Vagina (tissue), 2 donors: ENCODE results near the gene DDX19B. TPM values are rescaled to one million over a fixed set of nuclear protein-coding genes. Genes with fewer than 3 reads are reported as not detected.

Experiments
- DNase-seq, 2 donors: peaks; one replicate each; pipeline ENCODE4 v3.0.0-alpha.2; 2017; ENCODE audit errors: extremely low spot score in 2 of 2
- H3K27ac ChIP-seq: fragments of 200-600 bp; sonication (generic); one replicate; pipeline ENCODE4 v1.5.1; 2019
- H3K27me3 ChIP-seq: fragments of 200-600 bp; sonication (generic); one replicate; pipeline ENCODE4 v1.5.1; 2019
- H3K36me3 ChIP-seq, 2 donors: fragments of 200-600 bp; sonication (generic); one replicate each; pipeline ENCODE4 v1.5.1; 2017 to 2019
- H3K4me1 ChIP-seq: fragments of 200-600 bp; sonication (generic); one replicate; pipeline ENCODE4 v1.5.1; 2019
- H3K4me3 ChIP-seq, 2 donors: fragments of 200-600 bp; sonication (generic); 1 replicate in 1 of 2; 2 replicates in 1 of 2; pipeline ENCODE4 v1.5.1; 2016 to 2019
- H3K9me3 ChIP-seq: fragments of 200-600 bp; sonication (generic); one replicate; pipeline ENCODE4 v1.5.1; 2019
- POLR2A ChIP-seq, 2 donors: fragments of 450-650 bp; IDR thresholded peaks; one replicate each; pipeline ENCODE4 v1.6.1; 2017; ENCODE audit warnings: antibody characterized with exemption in 2 of 2, mild to moderate bottlenecking in 2 of 2, moderate library complexity in 2 of 2
- POLR2AphosphoS5 ChIP-seq, 2 donors: sonication (generic); formaldehyde crosslinking; IDR thresholded peaks; one replicate each; pipeline ENCODE4 v1.9.0; 2017; ENCODE audit warnings: antibody characterized with exemption in 2 of 2, mild to moderate bottlenecking in 2 of 2, low read depth in 1 of 2; ENCODE audit not compliant: insufficient read depth in 1 of 2
- intact Hi-C: fragments of 100-400 bp; cut with DNase I; formaldehyde crosslinking; loops from one replicate; pipeline ENCODE4 v1.15.1; 2023
- total RNA-seq: library from RNA; depleted of rRNA; stranded (reverse); fragments of >200 nt; gene quantifications from one replicate; pipeline ENCODE4 v1.2.3, GENCODE V29; 2016
- TF ChIP-seq, protein P1 (sequence below), 3 experiments: fragments of 450-650 bp in 2 of 3; fragments of 200-600 bp in 1 of 3; sonication (generic) in 1 of 3; IDR thresholded peaks; one replicate each; pipeline ENCODE4 v1.5.1; 2017 to 2019; ENCODE audit warnings: antibody characterized with exemption in 3 of 3, mild to moderate bottlenecking in 2 of 3, moderate library complexity in 2 of 3

DDX19B gene
- total RNA-seq, 1 donor from 2014 or later = 47.6 TPM

DNA sequence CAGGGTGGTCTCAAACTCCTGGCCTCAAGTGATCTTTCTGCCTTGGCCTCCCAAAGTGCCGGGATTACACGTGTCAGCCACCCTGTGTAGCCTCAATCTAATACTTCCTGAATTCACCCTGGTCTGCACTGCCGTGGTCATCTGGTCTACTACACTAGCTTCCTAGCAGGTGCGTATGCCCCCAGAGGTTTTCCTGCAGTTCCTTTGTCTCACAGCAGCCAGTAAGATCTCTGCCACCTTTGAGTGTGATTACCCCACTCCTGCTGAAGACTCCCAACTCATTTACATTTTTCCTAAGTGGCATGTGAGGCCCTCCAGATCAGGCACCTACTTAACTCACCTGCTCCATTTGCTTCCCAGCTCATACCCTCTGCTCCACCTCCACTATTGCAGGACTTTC lies 42.6 kb downstream of the DDX19B start:
- Histone ChIP-seq H3K4me3 (no peak overlapping the region), H3K36me3 (no peaks in the 10 kb centered on the region), H3K27me3 (no peaks in the 10 kb centered on the region), H3K9me3 (no peaks in the 10 kb centered on the region), H3K27ac (no peak overlapping the region), H3K4me1 (peaks cover 6% of the 10 kb centered on the region)
- DNase-seq = no peak
- TF ChIP-seq POLR2AphosphoS5 (IDR thresholded peaks at IDR 0.05; ENCODE audit: insufficient read depth in 1 of 2, low read depth in 1 of 2) (no peak), POLR2A (IDR thresholded peaks at IDR 0.05) (no peak)
- TF ChIP-seq, protein P1, sequence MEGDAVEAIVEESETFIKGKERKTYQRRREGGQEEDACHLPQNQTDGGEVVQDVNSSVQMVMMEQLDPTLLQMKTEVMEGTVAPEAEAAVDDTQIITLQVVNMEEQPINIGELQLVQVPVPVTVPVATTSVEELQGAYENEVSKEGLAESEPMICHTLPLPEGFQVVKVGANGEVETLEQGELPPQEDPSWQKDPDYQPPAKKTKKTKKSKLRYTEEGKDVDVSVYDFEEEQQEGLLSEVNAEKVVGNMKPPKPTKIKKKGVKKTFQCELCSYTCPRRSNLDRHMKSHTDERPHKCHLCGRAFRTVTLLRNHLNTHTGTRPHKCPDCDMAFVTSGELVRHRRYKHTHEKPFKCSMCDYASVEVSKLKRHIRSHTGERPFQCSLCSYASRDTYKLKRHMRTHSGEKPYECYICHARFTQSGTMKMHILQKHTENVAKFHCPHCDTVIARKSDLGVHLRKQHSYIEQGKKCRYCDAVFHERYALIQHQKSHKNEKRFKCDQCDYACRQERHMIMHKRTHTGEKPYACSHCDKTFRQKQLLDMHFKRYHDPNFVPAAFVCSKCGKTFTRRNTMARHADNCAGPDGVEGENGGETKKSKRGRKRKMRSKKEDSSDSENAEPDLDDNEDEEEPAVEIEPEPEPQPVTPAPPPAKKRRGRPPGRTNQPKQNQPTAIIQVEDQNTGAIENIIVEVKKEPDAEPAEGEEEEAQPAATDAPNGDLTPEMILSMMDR (IDR thresholded peaks at IDR 0.05) = no peak
- intact Hi-C loops = no loop called here

DNA sequence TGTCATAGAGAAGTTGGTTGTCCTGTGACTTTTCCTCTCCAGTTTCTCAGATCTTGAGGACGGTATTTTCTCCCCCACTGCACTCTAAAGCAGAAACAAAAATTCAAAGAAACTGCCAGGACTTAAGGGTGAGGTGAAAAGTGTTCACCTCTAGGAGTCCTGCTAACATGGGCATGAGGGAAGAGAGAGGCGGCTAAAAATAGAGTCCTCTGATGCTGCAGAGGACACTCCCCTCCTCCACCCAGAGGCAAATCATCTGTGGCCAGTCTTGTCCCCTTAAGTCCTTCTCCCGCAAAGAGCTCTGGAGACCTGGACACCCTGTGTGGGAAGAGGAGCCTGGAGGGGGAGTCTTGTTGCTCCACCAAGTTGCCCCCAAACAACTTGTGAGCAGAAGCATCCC lies 43.0 kb downstream of the DDX19B start:
- H3K27me3 ChIP-seq = no peaks in the 10 kb centered on the region
- DNase-seq = no peak
- intact Hi-C loops = no loop called here
- no peaks in the 10 kb centered on the region for H3K9me3 ChIP-seq
- no peak overlapping the region for H3K4me3 ChIP-seq
- no peaks in the 10 kb centered on the region for H3K36me3 ChIP-seq
- TF ChIP-seq POLR2AphosphoS5 (IDR thresholded peaks at IDR 0.05; ENCODE audit: insufficient read depth in 1 of 2, low read depth in 1 of 2) (no peak), POLR2A (IDR thresholded peaks at IDR 0.05) (no peak)
- TF ChIP-seq, protein P1 (IDR thresholded peaks at IDR 0.05) = no peak
- H3K4me1 ChIP-seq = peaks cover 6% of the 10 kb centered on the region
- H3K27ac ChIP-seq = no peak overlapping the region

DNA sequence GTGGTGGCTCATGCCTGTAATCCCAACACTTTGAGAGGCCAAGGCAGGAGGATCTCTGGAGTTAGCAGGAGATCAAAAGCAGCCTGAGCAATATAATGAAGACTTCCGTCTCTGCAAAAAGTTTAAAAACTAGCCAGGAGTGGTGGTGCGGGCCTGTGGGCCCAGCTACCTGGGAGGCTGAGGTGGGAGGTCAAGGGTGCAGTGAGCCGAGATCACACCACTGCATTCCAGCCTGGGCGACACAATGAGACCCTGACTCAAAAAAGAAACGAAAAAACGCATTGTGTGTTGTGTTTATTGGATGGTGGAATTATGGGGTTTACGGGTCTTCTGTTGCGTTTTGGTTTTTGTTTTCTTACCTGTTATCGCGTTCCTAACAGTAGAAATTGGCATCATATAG lies 46.9 kb downstream of the DDX19B start:
- TF ChIP-seq, protein P1 (IDR thresholded peaks at IDR 0.05) = no peak
- TF ChIP-seq POLR2A (IDR thresholded peaks at IDR 0.05) (no peak), POLR2AphosphoS5 (IDR thresholded peaks at IDR 0.05; ENCODE audit: insufficient read depth in 1 of 2, low read depth in 1 of 2) (no peak)
- Histone ChIP-seq H3K27ac (peak overlapping the region; percentile 60), H3K4me1 (peaks cover 16% of the 10 kb centered on the region), H3K27me3 (no peaks in the 10 kb centered on the region), H3K4me3 (peak overlapping the region; percentile 79 to 88), H3K9me3 (no peaks in the 10 kb centered on the region), H3K36me3 (peaks cover 0 to under 1% of the 10 kb centered on the region in 2 donors)
- intact Hi-C loops = no loop called here
- no peak for DNase-seq

DNA sequence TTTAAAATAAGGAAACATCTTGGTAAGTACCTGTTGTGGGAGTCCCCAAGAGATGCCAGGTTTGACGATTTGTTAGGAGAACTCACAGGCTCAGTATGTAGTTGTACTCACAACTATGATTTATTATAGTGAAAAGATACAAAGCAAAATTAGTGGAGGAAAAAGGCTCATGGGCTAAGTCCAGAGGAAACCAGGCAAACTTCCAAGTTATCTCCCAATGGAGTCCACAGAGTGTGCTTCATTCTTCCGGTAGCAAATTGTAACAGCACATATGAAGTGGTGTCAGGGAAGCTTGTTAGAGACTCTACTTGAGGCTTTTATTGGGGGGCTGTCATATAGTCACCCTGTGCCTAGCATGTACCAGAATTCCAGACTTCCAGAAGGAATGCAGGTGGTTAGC lies 50.0 kb downstream of the DDX19B start:
- no peak for DNase-seq
- H3K9me3 ChIP-seq = no peaks in the 10 kb centered on the region
- peaks cover 16% of the 10 kb centered on the region for H3K4me1 ChIP-seq
- no peaks in the 10 kb centered on the region for H3K27me3 ChIP-seq
- intact Hi-C loops = no loop called here
- H3K36me3 ChIP-seq = peaks cover 0 to 21% of the 10 kb centered on the region in 2 donors
- H3K27ac ChIP-seq = no peak overlapping the region
- no peak overlapping the region for H3K4me3 ChIP-seq
- no peak for TF ChIP-seq POLR2A (IDR thresholded peaks at IDR 0.05)
- TF ChIP-seq, protein P1 (IDR thresholded peaks at IDR 0.05) = no peak

DNA sequence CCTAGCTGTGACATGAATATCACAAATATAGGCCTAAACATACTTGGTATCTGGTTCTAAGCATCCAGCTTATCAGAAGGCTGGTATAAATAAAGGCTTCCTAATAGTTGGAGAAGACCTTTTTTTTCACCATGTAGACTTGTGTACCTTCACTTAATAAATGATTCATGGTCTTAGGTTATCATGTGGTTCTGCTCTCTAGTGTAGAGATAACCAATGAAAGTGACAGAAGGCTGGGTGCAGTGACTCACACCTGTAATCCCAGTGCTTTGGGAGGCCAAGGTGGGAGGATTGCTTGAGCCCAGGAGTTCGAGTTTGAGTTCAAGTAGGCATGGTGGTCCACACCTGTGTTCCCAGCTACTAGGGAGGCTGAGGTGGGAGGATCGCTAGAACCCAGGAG lies 50.8 kb downstream of the DDX19B start:
- peaks cover 0 to 22% of the 10 kb centered on the region in 2 donors for H3K36me3 ChIP-seq
- H3K9me3 ChIP-seq = no peaks in the 10 kb centered on the region
- no peak for DNase-seq
- TF ChIP-seq, protein P1 (IDR thresholded peaks at IDR 0.05) = no peak
- TF ChIP-seq POLR2A (IDR thresholded peaks at IDR 0.05) (no peak), POLR2AphosphoS5 (IDR thresholded peaks at IDR 0.05; ENCODE audit: insufficient read depth in 1 of 2, low read depth in 1 of 2) (no peak)
- no peak overlapping the region for H3K27ac ChIP-seq
- peaks cover 16% of the 10 kb centered on the region for H3K4me1 ChIP-seq
- no peak overlapping the region for H3K4me3 ChIP-seq
- H3K27me3 ChIP-seq = no peaks in the 10 kb centered on the region
- intact Hi-C loops = no loop called here
